Kidney epithelial cell (primary cell): Measurements from ENCODE around the gene ELOVL6. TPM values are rescaled to one million over a fixed set of nuclear protein-coding genes. Genes with fewer than 3 reads are reported as not detected.

Experiments
- DNase-seq: peaks from one replicate; pipeline ENCODE4 v3.0.0-alpha.2; 2010; ENCODE audit warnings: low read depth
- H3K27me3 ChIP-seq: 2 replicates; pipeline ENCODE4 v1.6.0; 2011; ENCODE audit warnings: low read length; ENCODE audit not compliant: control insufficient read depth, insufficient read depth
- H3K36me3 ChIP-seq: 2 replicates; pipeline ENCODE4 v1.5.1; 2011; ENCODE audit warnings: low read length; ENCODE audit not compliant: control insufficient read depth, insufficient read depth
- H3K4me3 ChIP-seq: 2 replicates; pipeline ENCODE4 v1.5.1; 2011; ENCODE audit warnings: low read depth, mild to moderate bottlenecking, control low read depth, low read length
- total RNA-seq: library from RNA; depleted of rRNA; stranded (reverse); fragments of >200 nt; gene quantifications from 2 replicates; pipeline ENCODE4 v1.2.3, GENCODE V29; 2015
- TF ChIP-seq, protein P1 (sequence below): IDR thresholded peaks from 2 replicates; pipeline ENCODE4 v1.5.1; 2011; ENCODE audit warnings: mild to moderate bottlenecking, moderate library complexity, low read length, control low read depth, inconsistent platforms; ENCODE audit not compliant: insufficient read depth, poor library complexity, severe bottlenecking

ELOVL6 gene
- total RNA-seq, 1 donor from 2014 or later: 21.6 TPM

GRCh38 chr4:110128029-110128428, 70.4 kb downstream of the ELOVL6 start:
- no peak for DNase-seq
- TF ChIP-seq, protein P1, sequence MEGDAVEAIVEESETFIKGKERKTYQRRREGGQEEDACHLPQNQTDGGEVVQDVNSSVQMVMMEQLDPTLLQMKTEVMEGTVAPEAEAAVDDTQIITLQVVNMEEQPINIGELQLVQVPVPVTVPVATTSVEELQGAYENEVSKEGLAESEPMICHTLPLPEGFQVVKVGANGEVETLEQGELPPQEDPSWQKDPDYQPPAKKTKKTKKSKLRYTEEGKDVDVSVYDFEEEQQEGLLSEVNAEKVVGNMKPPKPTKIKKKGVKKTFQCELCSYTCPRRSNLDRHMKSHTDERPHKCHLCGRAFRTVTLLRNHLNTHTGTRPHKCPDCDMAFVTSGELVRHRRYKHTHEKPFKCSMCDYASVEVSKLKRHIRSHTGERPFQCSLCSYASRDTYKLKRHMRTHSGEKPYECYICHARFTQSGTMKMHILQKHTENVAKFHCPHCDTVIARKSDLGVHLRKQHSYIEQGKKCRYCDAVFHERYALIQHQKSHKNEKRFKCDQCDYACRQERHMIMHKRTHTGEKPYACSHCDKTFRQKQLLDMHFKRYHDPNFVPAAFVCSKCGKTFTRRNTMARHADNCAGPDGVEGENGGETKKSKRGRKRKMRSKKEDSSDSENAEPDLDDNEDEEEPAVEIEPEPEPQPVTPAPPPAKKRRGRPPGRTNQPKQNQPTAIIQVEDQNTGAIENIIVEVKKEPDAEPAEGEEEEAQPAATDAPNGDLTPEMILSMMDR: no peak
- Histone ChIP-seq H3K27me3 (no peaks in the 10 kb centered on the region), H3K36me3 (no peaks in the 10 kb centered on the region), H3K4me3 (no peak overlapping the region)

GRCh38 chr4:110124711-110125110, 73.7 kb downstream of the ELOVL6 start:
- Histone ChIP-seq H3K36me3 (peaks cover 1% of the 10 kb centered on the region), H3K27me3 (no peaks in the 10 kb centered on the region), H3K4me3 (no peak overlapping the region)
- TF ChIP-seq, protein P1: no peak
- DNase-seq: no peak

DNA sequence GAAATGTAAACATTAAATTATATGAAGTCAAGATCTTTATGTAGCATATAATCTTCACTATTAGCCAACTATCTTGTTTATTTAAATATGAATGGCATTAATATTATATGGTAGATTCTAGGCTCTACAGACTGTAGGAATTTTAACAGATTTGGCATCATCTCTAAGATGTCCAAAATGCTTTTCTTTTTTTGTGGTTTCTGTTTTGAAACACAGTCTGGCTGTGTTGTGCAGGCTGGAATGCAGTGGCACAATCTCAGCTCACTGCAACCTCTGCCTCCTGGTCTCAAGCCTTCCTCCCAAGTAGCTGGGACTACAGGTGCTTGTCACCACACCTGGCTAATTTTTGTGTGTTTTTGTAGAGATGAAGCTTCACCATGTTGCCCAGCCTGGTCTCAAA, 76.2 kb downstream of the ELOVL6 start:
- Histone ChIP-seq H3K4me3 (no peak overlapping the region), H3K27me3 (no peaks in the 10 kb centered on the region), H3K36me3 (peaks cover 1% of the 10 kb centered on the region)
- TF ChIP-seq, protein P1: no peak
- no peak for DNase-seq

DNA sequence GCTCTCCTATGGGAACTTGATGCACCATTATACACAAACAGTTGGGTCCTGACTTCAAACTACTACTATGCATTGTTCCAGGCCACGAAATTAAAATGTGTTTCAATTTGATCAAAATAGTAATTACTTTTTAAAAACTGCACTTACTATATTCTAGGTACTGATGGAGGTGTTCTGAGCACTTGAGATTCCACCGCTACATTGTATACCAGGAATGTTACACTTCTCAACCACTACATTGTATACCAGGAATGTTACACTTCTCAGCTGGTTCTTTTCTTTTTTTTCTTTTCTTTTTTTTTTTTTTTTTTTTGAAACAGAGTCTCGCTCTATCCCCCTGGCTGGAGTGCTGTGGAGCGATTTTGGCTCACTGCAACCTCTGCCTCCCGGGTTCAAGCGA, 77.9 kb downstream of the ELOVL6 start:
- Histone ChIP-seq H3K36me3 (peaks cover 1% of the 10 kb centered on the region), H3K27me3 (no peaks in the 10 kb centered on the region), H3K4me3 (no peak overlapping the region)
- DNase-seq: no peak
- TF ChIP-seq, protein P1: no peak

DNA sequence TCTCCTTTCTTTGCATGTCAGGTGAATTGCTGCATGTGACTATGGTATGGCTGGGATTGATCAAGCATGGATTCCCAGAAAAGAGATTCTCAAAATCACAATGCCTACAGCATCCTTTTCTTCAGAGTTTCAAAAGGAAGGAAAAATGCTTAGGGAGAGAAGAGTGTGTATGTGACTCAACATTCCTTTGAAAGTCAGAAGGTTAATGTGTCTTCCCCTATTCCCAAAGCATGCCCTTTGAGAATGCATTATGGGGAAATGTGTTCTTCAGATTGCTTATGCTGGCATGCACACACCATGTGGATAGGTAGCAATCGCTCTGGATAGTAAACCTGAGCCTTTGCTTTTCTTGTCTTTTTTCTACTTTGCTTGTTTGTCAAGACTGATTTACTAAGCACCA, 78.5 kb downstream of the ELOVL6 start:
- H3K27me3 ChIP-seq: no peaks in the 10 kb centered on the region
- TF ChIP-seq, protein P1: no peak
- H3K4me3 ChIP-seq: no peak overlapping the region
- DNase-seq: peak; percentile 35
- H3K36me3 ChIP-seq: peaks cover 1% of the 10 kb centered on the region

DNA sequence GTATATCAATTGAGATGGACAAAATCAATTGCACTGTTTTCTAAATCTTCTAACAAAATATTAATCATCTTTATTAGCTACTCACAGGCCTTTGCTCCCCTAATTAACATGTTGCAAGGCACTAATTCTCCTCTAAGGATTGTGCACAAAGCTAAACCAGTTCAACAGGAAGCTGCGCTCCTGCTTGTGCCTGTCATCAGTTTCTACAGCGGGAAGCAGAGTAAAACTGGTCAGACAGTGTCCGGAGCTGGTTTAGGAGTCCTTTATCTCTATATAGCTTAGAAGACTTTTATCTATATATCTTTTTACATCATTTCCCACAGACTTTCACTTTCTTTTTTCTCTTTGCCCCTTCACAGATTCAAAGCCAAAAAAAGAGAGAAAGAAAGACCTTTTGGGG, 79.1 kb downstream of the ELOVL6 start:
- peaks cover 1% of the 10 kb centered on the region for H3K36me3 ChIP-seq
- no peaks in the 10 kb centered on the region for H3K27me3 ChIP-seq
- H3K4me3 ChIP-seq: no peak overlapping the region
- DNase-seq: no peak
- TF ChIP-seq, protein P1: no peak
